HG02885 (cell line): ENCODE data around the gene BEGAIN.
A peak's percentile ranks its signal among the peaks of the same experiment; 100 is the strongest.

Experiments used
- ATAC-seq: cut with Tn5 transposase; IDR thresholded peaks from one replicate; pipeline ENCODE4 v1.9.1; 2021; ENCODE audit warnings: mild to moderate bottlenecking; ENCODE audit not compliant: unreplicated experiment, poor library complexity

The BEGAIN gene

DNA sequence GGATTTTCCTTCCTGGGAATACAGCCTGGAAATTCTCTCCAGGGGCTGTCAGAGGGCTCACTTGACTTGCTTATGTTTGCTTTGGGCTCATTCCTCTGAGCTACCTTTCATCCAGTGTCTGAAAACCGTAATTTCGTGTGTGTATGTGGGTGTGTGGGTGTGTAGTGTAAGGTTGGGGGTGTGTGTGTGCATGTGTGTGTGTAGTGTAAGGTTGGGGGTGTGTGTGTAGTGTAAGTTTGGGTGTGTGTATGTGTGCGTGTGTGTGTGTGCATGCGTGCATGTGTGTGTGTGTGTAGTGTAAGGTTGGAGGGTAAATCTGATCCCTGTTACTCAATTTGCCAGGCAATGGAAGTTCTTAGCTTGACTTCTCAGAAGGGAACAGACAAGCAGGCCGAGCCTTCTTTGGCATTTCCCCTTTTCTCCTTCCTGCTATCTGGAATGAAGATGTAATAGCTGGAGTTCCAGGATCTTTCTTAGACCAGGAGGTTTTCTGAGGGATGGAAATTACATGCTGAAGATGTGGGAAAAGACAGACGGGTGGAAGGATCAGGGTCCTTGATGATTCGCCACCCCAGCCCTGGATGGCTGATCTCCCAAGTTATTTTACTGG, 15.5 kb upstream of the BEGAIN start:
- no peak for ATAC-seq

DNA sequence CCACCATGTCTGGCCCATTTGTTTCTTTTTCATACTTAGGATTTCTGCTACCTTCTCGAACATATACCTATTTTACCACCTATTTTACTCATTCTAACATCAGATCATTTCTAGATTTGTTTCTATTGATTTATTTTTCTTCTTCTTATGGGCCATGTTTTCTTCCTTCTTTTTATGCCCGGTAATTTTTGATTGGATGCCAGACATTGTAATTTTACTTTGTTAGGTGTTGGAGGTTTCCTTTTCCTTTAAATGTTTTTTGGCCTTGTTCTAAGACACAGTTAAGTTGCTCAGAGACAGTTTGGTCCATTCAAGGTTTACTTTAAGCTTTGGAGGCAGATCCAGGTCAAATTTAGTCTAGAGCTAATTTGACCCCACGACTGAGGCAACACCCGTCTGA, 14.7 kb upstream of the BEGAIN start:
- ATAC-seq, result no peak

DNA sequence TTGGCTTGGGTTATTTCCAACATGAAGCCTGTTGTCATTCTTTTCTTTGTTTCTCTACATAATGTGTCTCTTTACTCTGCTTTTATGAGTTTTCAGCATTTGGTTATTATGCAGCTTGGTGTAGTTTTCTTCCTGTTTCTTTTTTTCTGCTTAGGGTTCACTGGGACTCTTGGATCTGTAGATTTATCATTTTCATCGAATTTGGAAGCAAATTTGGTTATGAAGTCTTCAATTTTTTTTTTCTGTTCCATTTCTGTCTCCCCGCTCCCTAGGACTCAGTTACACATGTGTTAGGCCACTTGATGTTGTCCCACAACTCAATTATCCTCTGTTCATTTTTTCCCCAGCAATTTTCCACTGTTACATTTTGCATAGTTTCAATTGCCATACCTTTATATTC, 13.8 kb upstream of the BEGAIN start:
- no peak for ATAC-seq

DNA sequence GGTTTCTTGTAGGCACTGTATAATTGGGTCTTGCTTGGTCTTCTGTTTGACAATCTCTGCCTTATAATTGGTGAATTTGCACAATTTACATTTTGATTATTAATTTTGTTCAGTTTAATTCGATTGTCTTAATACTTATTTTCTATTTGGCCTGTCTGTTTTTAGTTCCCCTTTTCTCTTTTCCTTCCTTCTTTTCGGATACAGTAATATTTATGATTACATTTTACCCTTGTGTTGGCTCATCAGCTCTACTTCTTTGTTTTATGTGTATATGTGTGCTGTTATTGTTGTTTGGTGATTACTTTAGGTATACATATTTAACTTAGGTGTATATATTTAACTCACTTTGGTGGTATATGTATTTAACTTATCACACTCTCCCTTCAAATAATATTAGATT, 12.8 kb upstream of the BEGAIN start:
- ATAC-seq, result no peak

DNA sequence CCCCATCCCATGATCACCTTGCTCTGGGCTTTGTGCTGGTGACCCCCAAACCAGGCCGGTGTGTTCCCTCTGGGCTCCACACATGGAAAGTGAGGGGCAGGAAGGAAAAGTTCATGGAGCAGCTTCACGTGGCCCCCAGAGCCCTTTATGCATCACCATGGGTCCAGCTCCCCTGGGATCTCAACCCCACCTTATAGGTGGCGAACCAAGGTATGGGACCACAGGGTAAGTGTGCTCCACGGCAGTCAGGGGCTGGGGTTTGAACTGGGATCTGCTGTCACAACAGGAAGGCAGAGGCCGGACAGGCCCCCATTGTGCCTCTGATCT, 7.4 kb upstream of the BEGAIN start:
- ATAC-seq, result no peak

DNA sequence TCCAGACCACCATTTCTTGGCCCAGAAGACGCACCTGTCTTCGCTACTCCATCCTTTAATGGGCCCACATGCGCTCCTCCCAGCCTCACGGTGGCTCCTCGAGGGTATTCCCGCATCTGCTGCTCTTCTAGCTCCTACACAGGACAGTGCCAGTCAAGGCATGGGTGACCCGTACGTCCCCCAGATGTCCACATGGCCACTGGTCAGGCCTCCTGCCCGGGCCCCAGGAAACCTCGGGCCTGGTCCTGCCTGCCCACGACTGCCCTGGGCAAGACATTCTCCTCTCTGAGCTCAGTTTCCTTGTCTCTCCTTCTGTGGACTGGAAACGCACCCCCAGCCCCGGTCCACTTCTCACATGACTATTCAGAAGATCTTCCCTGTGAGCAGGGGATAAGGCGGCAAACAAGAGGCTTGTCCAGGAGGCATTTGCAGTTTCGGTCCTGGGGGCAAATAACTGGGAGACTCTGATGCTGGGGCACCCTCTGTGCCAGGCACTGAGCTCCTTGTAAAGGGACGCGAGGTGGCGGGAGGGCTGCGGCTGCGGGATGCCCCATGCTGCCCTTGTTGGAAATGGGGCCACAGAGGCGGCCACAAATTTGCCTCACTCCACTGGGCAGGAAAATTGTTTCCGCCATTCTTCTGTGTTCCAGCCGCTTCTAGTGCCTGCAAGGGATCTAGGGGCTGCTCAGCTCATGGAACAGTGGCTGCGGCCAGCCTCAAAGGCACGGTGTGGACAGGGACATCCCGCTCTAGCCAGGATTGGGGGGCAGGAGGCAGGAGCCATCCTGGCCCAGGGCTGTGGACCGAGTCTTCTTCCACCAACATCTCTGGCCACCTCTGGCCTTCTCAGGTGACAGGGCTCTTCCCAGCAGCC, 6.8 kb upstream of the BEGAIN start:
- ATAC-seq, result no peak

DNA sequence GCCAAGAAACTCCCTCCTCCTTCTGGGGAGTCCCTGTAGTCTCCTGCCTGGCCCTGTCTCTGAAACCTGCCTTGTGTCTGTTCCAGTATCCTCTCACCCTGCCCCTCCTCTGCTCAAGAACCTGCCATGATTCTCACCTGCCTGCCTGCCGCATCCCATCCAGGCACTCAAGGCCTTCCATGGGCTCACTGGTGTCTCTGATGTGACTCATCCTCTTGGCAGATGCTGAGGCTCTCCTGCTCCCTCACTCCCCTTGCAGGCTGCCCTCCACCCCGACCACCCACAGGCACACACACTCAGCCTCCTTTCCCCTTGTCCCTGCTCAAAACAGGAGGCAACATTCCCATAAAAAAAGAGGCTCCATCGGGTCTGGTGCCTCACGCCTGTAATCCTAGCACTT, 5.8 kb upstream of the BEGAIN start:
- ATAC-seq, result no peak

DNA sequence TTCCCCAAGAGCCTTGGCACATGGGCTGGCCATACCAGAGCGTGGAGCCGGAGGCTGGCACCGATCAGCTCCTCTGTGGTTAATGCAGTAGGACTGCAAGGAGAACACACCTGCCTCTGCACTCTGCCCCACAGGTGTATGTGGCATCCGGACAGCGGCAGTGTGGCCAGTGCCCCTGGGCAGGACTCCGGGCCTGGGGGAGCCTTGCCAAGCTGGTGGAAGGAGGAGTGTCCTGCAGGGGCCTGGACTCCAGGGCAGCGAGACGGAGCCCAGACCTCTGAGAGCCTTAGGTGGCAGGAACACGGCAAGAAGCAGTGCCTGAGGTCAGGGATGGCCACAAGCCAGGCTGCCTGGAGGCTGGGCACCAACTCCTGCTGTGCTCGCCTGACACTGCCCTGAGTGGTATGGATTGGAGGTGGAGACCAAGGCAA, 5.3 kb upstream of the BEGAIN start:
- no peak for ATAC-seq

DNA sequence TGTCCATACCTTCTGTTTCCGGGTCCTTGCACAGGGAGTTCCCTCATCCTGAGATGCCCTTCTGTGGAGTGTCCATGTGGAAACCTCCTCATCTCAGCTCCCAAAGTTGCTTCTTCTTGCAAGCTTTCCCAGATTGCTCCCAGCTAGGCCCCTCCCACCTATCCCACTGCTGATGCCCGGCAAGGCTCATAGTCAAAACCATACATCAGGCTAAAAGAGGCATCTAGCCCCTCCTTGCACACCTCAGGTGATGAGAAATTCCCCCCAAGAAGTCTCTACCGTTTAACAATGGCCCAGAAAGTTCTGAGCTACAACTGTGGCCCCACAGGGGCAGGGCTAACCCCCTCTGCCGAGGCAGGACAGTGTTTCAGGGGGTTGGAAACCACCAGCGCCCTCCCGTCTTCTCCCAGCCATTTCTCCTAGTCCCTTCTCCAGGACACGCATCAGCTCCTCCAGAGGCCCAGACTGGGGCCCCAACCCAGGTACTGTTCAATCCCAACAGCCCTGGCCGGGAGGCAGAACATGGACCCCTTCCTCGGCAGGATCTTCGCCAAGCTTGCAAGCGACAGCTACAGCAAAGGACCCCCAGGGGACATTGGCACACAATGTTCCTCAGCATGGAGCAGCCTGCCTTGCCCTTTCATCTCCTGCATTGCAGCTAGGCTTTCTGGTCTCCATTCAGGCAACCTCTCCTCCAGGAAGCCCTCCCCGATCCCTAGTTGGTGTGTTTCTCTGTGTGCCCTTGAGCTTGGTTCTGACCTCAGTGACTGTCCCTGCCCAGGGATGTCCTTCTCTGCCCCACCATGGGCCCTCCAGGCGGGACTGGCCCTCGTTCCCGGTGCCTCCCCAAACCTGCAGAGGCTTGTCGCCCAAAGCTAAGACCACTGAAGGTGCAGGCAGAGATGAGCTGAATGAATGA, 4.5 kb upstream of the BEGAIN start:
- ATAC-seq, result no peak

DNA sequence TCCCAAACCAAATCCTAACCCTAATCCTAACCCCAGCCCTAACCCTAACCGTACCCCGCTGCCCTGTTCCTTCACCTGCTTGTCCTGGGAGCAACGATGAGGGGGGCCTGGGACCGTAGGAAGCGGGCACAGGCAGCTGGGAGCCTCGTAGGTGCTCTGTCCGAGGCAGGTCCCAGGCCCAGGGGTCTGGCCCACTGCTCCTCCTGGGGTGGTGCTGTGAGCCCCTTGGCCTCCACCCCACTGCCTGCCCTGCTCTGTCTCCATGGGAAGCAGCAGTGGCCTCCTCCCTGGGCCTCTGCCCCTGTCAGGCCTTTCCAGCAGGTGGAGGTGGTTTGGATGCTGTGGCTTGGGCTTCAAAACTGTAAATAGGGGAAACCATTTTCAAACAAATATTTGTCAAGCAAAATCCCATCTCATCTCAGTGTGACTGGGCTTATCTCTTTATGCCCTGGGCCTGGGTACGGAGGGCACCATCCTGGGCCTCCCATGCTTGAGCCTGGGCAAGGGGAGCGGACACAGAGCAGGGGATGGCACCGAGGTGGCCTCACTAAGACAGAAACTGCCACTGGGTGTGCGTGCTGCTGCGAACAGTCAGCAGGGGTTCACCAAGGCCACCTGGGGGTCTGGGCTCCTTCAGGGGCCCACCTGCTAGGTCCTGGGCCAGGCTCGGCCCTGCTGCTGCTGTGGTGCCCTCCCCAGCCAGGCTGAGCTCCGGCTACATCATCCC, 3.7 kb upstream of the BEGAIN start:
- no peak for ATAC-seq

DNA sequence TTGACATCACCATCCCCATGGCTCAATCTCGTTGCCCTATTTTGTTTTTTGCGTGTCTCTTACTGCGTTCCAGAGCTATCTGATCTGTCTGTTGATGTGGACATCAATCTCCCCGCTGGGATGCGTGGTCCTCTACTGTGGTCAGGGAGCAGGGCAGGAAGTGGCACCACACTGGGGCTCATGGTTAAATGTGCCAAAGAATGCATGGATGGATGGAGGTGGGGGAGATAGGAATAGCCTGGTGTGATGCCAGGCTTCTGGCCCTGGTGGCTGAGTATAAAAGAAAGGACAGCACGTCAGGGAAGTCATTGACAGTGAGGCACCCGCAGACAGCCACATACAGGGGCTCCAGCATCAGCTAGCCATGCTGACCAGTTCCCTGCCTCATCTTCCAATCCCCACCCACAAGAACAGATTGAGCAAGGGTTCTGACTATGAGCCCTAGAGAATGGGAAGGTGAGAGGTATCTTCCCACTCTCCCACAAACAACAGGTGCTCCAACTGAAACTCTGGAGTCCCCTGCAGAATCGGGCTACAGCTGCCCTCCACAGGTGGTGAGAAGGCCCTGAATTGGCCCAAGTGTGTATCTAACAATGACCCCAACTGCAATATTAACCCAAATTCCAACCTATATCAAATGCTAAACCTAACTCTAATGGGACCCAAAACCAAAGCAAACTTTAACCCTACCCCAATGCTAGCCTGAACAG, 2.7 kb upstream of the BEGAIN start:
- no peak for ATAC-seq

DNA sequence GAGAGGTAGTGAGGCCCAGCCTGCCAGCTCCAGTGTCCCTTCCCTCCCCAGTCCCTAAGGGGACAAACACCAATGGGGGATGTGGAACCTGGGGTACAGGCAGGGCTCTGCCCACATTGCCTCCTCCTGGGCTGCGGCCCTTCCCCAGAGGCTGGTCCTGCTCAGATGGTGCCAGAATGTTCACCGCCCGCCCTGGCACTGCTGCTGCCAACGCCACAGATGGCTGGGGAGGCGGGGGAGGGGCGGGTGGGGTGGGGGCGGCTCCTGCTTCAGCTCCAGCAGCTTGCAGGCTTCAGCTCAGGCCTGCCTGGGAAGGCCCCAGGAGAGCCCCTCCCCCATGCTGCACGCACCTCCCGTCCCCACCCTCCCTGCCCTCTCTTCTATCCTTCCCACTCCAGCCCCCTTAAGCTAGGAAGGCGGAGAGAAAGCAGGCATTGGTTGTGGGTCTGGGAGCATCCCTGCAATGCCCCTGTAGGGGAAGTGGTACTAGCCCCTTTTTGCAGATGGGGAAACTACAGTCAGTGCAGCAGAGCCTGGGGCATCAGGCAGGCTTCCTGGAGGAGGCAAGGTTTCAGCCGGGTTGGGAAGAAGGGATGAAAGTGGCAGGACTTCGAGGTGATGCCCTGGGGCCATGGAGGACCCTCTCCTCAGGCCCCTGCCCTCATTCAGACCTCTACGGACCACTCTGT, 2.0 kb upstream of the BEGAIN start:
- no peak for ATAC-seq

DNA sequence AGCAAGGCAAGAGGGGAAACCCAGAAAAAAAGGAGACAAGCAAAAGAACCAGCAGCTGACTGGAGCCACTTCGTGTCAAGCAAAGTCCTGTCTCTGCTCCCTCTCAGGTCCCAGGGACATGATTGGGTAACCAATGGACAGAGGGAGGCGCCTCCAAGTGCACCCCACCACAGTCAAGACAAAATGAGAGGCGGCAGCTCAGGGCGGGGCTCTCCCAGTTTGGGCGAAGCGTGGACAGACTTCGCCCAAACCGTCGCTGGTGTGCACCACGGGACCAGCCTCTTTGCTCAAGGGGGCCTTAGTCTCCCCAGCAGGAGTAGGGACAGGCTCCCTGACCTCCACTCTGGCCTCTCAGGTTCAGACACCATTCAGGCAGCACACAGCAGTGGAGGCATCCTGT, 1.5 kb upstream of the BEGAIN start:
- no peak for ATAC-seq

DNA sequence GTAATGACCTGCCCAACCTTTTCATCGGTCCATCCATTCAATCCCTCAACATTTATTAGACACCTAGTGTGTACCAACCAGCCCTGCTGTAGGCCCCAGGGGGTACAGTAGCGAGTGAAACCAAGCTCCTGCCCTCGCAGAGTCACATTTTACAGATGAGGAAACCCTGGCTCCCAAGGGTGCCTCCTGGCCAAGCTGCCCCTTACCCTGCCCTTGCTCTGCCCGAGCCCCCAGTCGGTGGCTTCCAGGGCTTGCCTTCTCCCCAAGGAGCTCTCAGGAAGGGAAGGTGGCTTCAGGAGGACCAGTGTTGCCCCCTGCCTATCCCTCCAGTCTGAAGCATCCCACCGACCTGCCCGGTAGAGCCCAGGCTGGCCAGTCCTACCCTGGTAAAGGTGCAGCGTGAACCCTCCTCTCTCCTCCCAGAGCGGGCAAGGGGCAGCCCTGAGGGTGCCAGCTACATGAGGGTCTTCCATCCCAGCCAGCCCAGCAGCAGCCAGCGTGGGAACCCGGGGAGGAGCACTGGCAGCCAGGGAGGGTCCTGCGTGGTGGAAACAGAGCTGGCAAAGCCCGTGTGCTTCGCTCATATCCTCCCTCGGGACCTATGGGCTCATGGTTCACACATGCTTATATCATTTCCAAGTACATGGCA, 670 bp upstream of the BEGAIN start:
- no peak for ATAC-seq

DNA sequence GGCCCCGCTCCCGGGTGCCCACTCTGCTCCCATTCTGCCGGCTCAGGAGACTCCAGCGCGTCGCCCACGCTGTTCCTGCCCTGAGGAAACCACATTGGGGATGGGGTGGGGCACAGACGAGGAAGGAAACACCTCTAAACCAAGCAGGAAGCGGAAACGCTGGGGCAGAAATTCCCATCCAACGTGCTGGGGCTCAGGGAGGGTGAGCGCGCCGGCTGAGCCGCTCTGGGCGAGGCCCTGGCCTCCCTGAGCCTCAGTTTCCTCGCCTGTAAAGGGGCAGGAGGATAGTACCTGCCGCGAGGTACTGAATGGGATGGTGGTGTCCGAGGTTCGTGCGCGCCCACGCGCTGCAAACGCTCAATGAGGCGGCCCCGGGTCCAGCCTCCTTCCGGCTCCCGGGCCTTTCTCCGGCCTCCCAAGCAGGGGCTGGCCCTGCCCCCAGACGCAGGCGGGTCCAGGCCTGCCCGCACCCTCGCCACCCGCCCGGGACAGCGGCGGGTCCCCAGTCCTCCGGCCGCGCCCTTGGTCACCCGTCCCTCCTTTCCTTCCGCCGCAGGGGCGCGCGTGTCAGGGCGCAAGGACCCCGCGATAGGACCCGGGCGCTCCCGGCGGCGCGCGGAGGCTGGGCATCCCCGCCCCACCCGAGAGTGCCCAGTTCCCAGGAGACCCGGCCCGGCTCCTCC, 673 bp downstream of the BEGAIN start:
- peak; percentile 51 for ATAC-seq

DNA sequence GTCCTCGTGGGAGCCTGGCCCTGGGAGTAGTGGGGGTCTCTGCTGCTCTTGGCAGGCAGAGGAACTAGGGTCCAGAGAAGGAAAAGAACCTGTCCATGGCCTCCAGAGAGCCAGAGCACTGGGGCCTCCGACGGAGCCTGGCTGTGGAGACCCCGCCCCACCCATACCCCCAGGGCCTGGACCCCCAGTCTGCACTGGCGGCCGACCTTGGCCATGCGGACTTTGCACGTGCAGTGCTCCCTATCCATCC, 1.1 kb downstream of the BEGAIN start:
- ATAC-seq, result no peak

DNA sequence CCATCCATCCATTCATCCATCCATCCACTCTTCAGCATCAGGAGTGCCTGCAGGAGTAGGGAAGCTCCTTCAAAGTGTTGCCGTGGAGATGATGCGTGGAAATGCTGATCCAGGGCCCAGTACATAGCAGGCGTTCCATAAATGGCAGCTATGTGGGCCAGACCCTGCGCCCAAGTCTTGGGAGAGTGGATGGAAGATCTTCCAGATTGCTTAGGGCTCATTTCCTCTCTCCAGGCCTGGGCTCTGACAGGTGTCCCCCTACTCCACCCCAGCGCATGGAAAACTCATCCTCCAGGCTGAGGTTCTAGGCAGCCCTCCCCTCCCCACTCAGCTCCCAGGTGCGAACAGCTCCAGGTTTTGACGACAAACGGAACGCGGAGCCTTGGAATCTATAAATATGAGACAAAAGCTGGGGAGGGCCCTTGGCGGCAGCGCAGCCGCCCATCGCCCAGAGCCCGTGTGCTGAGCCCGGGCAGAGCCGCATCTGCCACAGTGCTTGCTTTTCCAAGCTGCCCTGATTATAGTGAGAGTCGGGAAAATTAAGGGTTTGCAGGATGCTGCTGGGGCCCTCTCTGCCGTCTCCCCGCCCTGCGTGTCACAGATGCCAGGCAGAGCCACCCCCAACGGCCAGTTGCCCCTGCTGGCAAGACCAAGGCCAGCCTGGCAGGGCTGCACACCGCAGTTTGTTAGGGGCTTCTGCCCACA, 1.6 kb downstream of the BEGAIN start:
- no peak for ATAC-seq
